GM19238 (cell line): ENCODE measurements around the gene SH2B2.
"Not testable (repeated sequence)": the region's sequence is repeated elsewhere in the genome, so short reads cannot be mapped to it uniquely, and the experiment has no call there.

Experiments
- DNase-seq: peaks from one replicate; pipeline ENCODE4 v3.0.0; 2011; ENCODE audit warnings: low spot score; ENCODE audit not compliant: insufficient read length

Gene SH2B2

DNA sequence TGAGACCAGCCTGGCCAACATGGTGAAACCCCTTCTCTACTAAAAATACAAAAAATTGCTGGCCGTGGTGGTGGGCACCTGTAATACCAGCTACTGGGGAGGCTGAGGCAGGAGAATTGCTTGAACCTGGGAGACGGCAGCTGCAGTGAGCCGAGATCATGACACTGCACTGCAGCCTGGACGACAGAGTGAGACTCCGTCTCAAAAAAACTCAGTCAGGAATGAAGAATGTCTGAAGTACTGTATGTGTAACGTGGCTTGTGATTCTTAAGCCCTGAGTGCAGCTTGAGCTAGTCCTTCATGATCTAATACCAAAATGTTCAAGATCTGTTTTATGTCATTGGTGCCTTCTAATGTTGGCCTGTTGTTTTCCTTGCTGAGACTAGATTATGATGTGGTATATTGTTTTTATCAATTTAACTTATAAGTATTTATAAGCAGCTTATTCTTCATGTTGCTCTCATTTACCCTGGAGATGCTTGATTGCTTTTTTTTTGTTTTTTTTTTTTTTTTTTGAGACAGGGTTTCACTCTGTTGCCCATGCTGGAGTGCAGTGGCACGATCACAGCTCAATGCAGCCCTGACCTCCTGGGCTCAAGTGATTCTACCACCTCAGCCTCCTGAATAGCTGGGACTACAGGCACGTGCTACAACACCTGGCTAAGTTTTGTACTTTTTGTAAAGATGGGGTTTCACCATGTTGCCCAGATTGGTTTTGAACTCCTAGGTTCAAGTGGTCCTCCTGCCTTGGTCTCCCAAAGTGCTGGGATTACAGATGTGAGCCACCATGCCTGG lies 44.2 kb downstream of the SH2B2 start:
- DNase-seq = not testable (repeated sequence)

- DNase-seq = not testable (repeated sequence)
Observed at GRCh38 chr7:102335574-102335973, 48.9 kb downstream of the SH2B2 start.

- not testable (repeated sequence) for DNase-seq
Observed at GRCh38 chr7:102337002-102337401, 50.3 kb downstream of the SH2B2 start.

- not testable (repeated sequence) for DNase-seq
Observed at GRCh38 chr7:102337420-102337819, 50.8 kb downstream of the SH2B2 start.

- not testable (repeated sequence) for DNase-seq
Observed at GRCh38 chr7:102340599-102341368, 54.1 kb downstream of the SH2B2 start.

DNA sequence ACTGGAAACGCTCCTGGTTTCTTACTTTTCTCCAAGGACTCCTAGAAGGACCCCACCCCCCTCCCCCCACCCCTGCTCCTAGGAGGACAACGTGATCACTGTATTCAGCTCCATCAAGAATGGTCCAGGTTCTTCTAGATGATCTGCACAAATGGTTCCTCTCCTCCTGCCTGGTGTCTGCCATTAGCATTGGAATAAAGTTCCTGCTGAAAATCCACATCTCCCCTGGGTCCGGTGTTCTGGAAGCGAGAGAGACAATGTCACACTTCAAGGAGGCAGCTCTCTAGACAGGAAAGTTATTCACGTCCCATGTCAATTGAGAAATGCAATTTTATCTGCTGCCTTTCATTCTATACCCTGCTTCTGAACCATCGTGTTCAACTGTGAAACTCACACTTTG lies 60.3 kb downstream of the SH2B2 start:
- not testable (repeated sequence) for DNase-seq

DNA sequence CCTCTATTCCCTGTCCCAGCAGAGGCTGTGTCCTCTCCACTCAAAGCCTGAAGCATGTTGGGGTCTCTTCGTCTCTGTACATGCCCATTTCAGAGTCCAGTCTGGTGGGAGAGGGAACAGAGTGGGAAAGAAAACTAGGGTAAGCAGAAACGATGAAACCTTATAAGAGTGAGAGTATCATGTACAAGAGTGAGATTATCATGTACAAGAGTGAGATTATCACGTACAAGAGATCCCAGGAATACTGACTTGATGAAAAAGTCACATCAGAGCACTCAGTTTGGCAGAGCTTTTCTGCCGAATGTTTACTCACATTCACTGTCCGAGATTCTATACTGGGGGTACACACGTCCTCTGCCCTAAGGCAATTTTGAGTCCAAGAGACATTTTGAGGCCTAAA lies 69.7 kb downstream of the SH2B2 start, which contains the start of gene SPDYE6:
Gene SPDYE6, minus strand, starts transcription at position 101 of the 400 bp plus-strand sequence. CDS start 421 bp downstream, outside the sequence.
- DNase-seq = not testable (repeated sequence)

DNA sequence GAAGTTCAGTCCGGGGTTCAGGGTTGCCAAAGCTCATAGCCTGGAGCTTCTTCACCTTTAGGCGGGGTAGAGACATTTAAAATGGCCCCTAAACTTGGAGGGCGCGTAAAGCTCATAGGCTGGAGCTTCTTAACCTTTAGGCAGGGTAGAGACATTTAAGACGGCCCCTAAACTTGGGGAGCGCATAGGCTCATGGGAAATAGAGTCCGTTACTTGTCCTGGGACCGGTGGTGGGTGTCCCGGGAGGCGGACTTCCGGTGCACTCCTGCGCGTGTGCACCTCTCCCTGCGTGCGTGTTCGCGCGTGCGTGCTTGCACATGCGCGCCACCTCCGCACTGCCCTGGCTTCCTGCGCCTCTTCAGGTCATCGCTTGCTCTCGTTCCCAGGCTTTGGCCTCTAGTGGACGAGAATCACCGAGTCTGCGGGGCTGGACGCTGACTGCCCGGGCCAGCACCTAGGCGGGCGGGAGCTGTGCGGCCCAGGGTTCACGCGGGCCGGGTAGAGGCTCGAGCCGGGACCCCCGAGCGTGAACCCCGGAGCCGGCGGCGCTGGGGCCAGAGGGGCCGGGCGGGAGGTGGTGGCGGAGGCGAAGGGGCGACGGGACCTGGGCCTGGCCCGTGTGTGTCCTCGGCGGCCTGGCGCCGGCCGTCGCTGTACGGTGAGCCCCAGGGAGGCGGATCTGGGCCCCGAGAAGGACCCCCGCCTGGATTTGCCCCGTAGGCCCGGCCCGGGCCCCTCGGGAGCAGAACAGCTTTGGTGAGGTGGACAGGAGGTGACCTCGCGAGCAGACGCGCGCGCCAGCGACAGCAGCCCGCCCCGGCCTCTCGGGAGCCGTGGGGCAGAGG lies 77.1 kb downstream of the SH2B2 start:
- peak; percentile 77 for DNase-seq

DNA sequence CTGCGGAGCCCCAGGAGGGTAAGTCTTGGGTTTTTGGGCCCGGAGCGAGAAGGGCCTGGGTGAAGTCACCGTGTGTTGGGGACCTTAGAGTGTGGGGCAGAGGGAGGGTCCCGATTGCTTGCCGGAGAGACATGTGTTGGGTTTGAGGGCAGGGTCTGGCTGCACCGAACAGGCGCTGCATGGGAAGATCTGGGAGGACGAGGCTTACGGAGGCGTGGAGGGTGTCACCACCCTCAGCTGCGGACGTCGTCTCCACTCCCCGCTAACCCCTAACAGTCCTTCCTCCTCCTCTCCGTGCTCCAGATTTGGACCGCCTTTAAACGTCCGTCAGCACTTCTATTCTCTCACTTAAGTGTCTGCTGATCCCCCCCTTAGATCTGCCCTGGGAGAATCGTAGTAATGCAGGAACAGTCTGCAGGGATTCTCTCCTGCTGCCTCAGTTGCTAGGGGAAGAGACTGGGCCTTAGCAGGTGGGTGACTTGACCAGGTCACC lies 77.8 kb downstream of the SH2B2 start:
- DNase-seq = not testable (repeated sequence)

DNA sequence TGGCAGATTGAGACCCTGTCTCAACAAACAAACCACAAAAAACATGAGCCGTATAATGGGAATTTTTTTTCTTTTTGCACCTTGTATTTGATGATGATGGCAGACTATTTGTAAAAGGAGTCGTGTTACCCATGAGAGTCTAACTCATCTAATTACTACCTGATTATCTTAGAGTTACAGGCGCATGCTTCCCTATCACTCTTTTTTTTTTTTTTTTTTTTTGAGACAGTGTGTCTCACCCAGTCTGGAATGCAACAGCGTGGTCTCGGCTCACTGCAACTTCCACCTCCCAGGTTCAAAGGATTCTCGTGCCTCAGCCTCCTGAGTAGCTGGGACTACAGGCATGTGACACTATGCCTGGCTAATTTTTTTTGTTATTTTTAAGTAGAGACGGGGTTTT lies 78.7 kb downstream of the SH2B2 start:
- not testable (repeated sequence) for DNase-seq

- DNase-seq = not testable (repeated sequence)
Observed at GRCh38 chr7:102370038-102370437, 83.4 kb downstream of the SH2B2 start.
